SU-DHL-6 (cell line): ENCODE measurements around the gene GPR176.

Experiments
- H2AFZ ChIP-seq: fragments of 200-600 bp; sonication (generic); 2 replicates; pipeline ENCODE4 v1.6.1; 2014; ENCODE audit warnings: low read depth, mild to moderate bottlenecking, moderate library complexity, mixed read lengths, antibody characterized with exemption, low read length; ENCODE audit not compliant: severe bottlenecking
- H3F3A ChIP-seq: fragments of 200-600 bp; shearing (Covaris generic); 2 replicates; pipeline ENCODE4 v1.6.0; 2016; ENCODE audit warnings: antibody characterized with exemption, mild to moderate bottlenecking; ENCODE audit not compliant: insufficient read depth
- H3K27ac ChIP-seq: fragments of 200-600 bp; sonication (generic); 2 replicates; pipeline ENCODE4 v1.5.1; 2016; ENCODE audit warnings: low read depth, mild to moderate bottlenecking, low read length, moderate library complexity, mixed read lengths
- H3K27me3 ChIP-seq: fragments of 200-600 bp; sonication (generic), shearing (Covaris generic); 2 replicates; pipeline ENCODE4 v1.6.0; 2014; ENCODE audit warnings: mild to moderate bottlenecking, low read length
- H3K36me3 ChIP-seq: fragments of 200-600 bp; sonication (generic); 2 replicates; pipeline ENCODE4 v1.6.1; 2014; ENCODE audit warnings: mild to moderate bottlenecking, low read length, mixed read lengths
- H3K4me2 ChIP-seq: fragments of 300-600, 200-600 bp; shearing (Covaris generic), sonication (generic); 2 replicates; pipeline ENCODE4 v1.6.0; 2014; ENCODE audit warnings: low read length, low read depth, mild to moderate bottlenecking; ENCODE audit not compliant: poor library complexity, severe bottlenecking
- H3K4me3 ChIP-seq: fragments of 200-600 bp; sonication (generic); 2 replicates; pipeline ENCODE4 v1.5.1; 2014; ENCODE audit warnings: antibody characterized with exemption, low read length, mild to moderate bottlenecking, mixed read lengths; ENCODE audit not compliant: insufficient read depth, poor library complexity, severe bottlenecking
- H3K79me2 ChIP-seq: fragments of 200-600 bp; sonication (generic); 2 replicates; pipeline ENCODE4 v1.6.1; 2014; ENCODE audit warnings: mild to moderate bottlenecking, low read length, moderate library complexity; ENCODE audit not compliant: insufficient read depth
- H3K9ac ChIP-seq: fragments of 200-600 bp; sonication (generic); 2 replicates; pipeline ENCODE4 v1.7.0; 2014; ENCODE audit warnings: mild to moderate bottlenecking, low read length
- H3K9me2 ChIP-seq: fragments of 200-600 bp; sonication (generic); replicated peaks from 2 replicates; pipeline ENCODE4 v1.6.1; 2014; ENCODE audit warnings: low read length; ENCODE audit not compliant: insufficient read depth
- H3K9me3 ChIP-seq: fragments of 200-600 bp; sonication (generic); 2 replicates; pipeline ENCODE4 v1.6.1; 2014; ENCODE audit warnings: low read length, mixed read lengths; ENCODE audit not compliant: insufficient read depth
- H4K20me1 ChIP-seq: fragments of 200-600 bp; sonication (generic); 2 replicates; pipeline ENCODE4 v1.6.1; 2014; ENCODE audit warnings: low read depth, mild to moderate bottlenecking, antibody characterized with exemption, low read length, moderate library complexity, mixed read lengths
- CTCF ChIP-seq: fragments of 200-600 bp; sonication (generic); IDR thresholded peaks from one replicate; pipeline ENCODE4 v1.5.1; 2017; ENCODE audit warnings: antibody characterized with exemption, mild to moderate bottlenecking, low read length, moderate library complexity; ENCODE audit not compliant: insufficient read depth, poor library complexity, severe bottlenecking
- EZH2phosphoT487 ChIP-seq: fragments of 200-600 bp; sonication (generic), shearing (Covaris generic); conservative IDR thresholded peaks from 2 replicates; pipeline ENCODE4 v1.6.1; 2018; ENCODE audit warnings: mild to moderate bottlenecking, antibody characterized with exemption, low read length, moderate library complexity, mixed read lengths

The GPR176 gene

GRCh38 chr15:39855400-39855799, 64.7 kb downstream of the GPR176 start:
- H3K9me3 ChIP-seq, result no peaks in the 10 kb centered on the region
- H3F3A ChIP-seq, result no peaks in the 10 kb centered on the region
- H3K27ac ChIP-seq, result no peak overlapping the region
- H3K4me2 ChIP-seq, result no peak overlapping the region
- TF ChIP-seq CTCF, result no peak
- no peak for TF ChIP-seq EZH2phosphoT487
- no peaks in the 10 kb centered on the region for H3K79me2 ChIP-seq
- H3K4me3 ChIP-seq, result no peak overlapping the region
- H4K20me1 ChIP-seq, result no peaks in the 10 kb centered on the region
- H2AFZ ChIP-seq, result no peak overlapping the region
- no peaks in the 10 kb centered on the region for H3K36me3 ChIP-seq
- no peaks in the 10 kb centered on the region for H3K27me3 ChIP-seq
- H3K9ac ChIP-seq, result no peak overlapping the region
- no peaks in the 10 kb centered on the region for H3K9me2 ChIP-seq

GRCh38 chr15:39854161-39854560, 65.9 kb downstream of the GPR176 start:
- TF ChIP-seq CTCF (no peak), EZH2phosphoT487 (no peak)
- Histone ChIP-seq H3K4me2 (no peak overlapping the region), H3K36me3 (no peaks in the 10 kb centered on the region), H3K9me2 (no peaks in the 10 kb centered on the region), H2AFZ (no peak overlapping the region), H3K9me3 (no peaks in the 10 kb centered on the region), H3K79me2 (no peaks in the 10 kb centered on the region), H3K27ac (no peak overlapping the region), H3F3A (no peaks in the 10 kb centered on the region), H3K4me3 (no peak overlapping the region), H3K27me3 (no peaks in the 10 kb centered on the region), H3K9ac (no peak overlapping the region), H4K20me1 (no peaks in the 10 kb centered on the region)

GRCh38 chr15:39852250-39852649, 67.8 kb downstream of the GPR176 start:
- Histone ChIP-seq H3K4me3 (no peak overlapping the region), H3K9me3 (no peaks in the 10 kb centered on the region), H3K36me3 (no peaks in the 10 kb centered on the region), H3F3A (no peaks in the 10 kb centered on the region), H3K9me2 (no peaks in the 10 kb centered on the region), H2AFZ (no peak overlapping the region), H4K20me1 (no peaks in the 10 kb centered on the region), H3K4me2 (no peak overlapping the region), H3K79me2 (no peaks in the 10 kb centered on the region), H3K27me3 (no peaks in the 10 kb centered on the region), H3K9ac (no peak overlapping the region), H3K27ac (no peak overlapping the region)
- TF ChIP-seq CTCF (no peak), EZH2phosphoT487 (no peak)
